GM21576 (cell line): Measurements from ENCODE around the gene ETV7.

Source experiments
- ATAC-seq: cut with Tn5 transposase; IDR thresholded peaks from one replicate; pipeline ENCODE4 v1.9.1; 2021; ENCODE audit warnings: mild to moderate bottlenecking, moderate library complexity; ENCODE audit not compliant: unreplicated experiment

ETV7 gene

DNA sequence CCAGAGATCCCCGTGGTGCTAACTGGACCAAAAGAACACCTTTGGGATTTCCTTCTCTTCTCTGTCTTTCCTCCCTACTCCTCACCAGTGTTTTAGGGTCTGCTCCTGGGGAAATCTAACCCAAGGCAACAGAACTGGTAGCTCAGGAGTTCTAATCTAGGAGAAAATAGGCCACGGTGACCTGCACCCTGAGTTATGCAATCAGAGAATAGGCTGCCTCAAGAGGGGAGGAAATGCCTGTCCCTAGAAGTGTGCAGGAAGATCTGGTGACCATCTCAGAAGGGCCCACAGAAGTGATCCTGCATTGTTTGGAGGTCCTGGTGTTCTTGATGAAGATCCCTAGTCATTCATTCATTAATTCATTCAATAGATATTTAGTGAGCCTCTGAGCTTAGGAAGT lies 3.4 kb downstream of the ETV7 start:
- no peak for ATAC-seq

DNA sequence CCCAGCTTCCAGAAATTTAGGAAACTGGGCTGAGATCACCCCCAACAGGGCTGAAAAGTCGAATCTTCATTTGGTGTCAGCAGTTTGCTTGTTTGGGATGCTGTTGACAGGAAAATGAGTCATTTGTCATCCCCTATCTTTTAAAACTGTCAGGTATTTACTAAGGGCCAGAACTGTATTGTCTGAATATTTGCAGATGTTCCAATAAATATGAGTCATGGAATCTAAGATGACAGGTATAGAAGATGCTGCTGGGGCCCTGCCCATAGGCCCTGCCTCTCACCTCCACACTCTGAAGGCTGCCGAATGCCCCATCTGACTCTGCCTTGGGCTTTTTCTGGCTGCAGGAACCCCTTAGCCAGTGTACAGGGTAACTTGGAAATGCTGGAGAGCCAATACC lies 3.9 kb downstream of the ETV7 start:
- no peak for ATAC-seq

DNA sequence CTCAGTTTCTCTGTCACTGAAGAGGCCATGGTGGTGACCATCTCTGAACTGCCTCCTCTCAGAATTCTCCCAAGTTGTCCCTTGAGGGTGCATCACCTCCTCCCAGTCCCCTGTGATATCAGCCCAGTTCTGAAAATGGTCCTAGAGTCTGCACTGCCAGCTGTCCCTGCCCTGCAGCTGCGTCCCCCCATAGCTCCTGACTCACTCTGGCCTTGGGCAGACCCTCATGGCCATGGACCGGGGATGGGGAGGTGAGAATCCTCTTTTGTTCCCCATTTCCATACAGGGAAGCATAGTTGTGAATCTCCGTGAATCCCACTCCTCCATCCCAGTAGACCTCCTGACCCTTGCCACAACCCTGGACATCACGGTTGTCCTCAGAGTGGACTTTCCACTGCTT lies 4.5 kb downstream of the ETV7 start:
- ATAC-seq = no peak

DNA sequence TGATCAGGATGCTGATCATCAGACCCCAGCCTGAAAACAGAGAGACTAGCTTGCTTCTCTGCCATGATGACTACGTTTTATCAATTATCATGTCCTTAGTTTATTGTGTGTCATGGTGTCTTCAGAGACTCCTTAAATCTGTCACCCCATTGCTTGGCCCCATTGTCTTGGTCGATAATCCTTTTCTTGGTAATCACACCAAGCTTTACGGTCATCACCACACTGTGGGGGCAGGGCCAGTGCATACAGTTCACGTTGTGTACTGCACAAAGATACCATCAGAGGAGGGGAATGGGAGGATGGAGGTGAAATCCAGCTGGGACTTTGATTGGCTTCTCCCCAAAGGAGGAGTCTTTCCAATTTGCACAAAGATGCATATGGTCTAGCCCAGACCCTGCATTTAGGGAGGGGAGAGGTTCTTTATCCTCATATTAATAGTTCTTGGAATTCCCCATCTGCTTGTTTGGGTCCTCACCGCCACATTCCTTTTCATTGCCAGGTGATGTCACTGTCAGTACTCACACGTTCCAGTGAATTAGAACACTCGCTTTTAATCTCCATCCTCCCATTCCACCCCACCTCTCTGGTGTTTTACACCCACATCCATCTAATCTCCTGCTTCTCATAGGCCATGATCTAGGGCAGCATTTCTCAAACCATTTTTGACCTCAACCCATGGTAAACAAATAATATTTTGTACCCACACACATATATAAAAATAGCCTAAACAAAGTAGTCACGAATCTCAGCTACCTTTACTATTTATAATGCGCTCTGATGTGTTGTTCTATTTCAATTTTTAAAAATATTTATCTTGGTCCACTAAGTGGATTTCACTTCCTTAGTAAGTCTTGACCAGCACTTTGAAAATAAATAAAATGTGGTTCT lies 5.7 kb downstream of the ETV7 start:
- no peak for ATAC-seq

DNA sequence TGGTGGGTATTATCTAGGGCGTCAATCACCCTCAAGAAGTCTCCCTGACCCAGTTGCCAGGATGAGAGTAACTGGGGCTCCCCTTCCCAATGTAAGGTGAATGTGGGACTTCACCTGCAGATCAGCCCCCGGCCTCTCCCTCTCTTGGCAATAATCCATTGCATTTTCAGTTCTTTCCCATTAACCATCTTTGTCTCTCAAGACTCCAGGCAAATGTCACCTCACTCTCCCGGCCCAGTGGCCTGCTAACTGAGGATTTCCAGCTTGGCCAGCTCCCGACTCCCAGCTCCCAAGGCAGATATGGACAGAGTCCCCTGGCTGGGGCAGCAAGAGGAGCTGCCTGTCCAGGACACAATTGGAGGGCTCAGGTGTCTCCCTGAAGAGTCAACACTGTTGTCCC lies 7.3 kb downstream of the ETV7 start:
- no peak for ATAC-seq

DNA sequence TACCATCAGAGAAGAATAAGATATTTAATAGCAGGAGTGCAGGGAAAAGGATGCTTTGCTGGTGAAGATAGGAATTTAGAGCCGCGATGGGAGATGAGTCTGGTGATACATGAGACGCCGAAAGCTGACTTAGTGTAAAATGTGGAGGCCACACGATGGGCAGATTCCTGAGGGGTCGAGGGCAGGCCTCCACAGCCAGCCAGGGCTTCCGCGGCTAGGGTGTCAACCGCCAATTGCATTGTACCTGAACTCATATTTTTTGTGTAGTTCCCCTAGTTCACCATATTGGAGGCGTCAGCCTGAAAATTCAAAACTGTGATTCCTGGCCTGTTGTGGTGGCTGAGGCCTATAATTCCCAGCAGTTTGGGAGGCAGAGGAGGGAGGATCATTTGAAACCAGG lies 8.5 kb downstream of the ETV7 start:
- ATAC-seq = no peak

DNA sequence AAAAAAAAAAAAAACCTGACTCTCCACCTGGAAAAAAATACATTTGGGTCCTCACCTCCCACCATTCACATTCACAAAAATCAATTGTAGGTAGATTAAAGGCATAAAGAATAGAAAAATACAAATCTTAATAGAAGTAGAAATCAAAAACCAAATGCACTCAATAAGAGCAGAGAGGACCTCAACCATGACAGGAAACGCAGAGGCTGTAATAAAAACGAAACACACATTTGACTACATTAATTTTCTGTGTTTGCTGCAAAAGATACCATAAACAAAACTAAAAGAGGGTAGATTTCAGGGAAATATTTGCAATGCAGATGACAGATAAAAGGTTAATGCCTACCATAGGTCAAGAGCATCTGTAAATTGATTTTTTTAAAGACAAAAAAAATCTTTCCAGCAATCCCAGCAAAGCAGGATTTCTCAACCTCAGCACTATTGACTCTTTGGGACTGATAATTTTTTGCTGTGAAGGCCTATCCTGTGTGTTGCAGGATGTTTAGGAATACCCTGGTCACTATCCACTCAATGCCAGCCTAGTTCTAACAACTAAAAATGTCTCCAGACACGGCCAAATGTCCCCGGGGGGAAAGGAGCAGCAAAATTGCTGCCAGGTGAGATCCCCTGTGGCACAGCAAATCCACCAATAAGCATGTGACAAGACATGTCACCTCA lies 9.1 kb downstream of the ETV7 start:
- no peak for ATAC-seq

DNA sequence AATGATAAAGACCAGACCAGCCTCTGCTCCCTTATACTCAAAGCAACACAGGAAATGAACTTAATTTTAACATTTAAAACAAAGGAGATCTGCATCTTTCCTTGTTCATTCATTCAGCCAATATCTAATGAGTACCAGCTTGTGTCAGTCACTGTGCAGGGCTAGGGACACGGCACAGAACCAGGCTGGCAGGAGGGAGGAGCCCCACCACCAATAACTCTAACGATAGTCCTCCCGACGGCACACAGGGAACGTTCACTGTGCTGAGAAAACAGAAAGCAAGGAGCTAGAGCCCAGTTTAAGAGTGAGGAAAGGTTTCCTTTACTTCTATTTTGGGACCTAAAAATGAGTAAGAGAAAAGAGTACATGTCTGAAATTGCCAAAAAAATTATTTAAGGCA lies 9.9 kb downstream of the ETV7 start:
- ATAC-seq = no peak

DNA sequence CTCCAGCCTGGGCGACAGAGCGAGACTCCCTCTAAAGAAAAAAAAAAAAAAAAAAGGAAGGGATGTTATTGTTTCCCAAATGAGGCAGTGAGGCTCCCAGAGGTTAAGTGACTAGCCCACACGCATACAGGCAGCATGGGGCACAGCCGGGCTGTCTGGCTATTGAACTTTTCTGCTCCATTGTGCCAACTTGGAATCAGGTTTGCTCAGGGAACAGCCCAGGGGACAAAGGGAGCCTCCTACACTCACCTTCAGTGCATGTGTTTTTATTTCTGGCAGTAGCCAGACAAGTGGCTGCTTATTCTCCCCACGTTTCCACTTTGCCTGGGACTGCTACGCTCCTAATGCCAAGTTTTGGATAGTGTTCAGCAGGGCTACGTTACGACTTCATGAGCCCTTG lies 10.7 kb downstream of the ETV7 start:
- no peak for ATAC-seq

DNA sequence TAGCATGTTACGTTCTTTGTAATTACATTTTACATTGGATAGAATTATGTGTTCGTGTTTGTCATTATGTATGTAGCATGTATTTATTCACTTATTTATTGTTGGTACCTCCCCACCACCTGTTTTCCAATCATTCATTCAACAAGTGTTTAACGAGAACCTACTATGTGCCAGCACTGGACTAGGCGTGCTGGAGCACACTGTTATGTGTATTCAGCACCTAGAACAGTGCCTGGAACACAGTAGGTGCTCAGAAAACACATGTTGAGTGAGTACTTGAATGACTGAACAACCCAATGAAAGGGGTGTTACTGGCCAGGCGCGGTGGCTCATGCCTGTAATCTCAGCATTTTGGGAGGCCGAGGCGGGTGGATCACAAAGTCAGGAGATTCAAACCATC lies 11.3 kb downstream of the ETV7 start:
- no peak for ATAC-seq

DNA sequence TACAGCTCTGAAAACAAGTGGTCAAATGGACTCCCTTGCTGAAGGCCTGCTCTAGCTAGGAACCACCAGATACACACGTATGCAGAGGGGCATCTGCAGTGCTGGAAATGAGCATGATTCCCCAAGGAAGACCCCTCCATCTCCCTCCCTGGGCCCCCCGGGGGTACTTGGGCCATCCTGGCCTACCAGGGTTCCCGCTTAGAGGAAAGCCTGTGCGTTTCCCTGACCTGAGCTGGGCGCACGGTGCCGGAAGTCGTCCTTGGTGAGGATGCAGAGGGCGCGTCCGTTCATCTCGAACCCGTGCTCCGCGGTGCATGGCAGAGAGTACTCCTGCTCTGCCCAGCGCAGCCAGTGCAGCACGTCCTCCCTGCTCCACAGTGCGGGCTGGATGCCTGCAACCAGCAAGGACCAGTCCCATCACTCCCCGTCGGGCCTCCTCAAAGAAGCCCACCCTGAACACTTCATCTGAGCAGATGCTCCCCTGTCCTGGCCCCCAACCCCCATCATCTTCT lies 11.8 kb downstream of the ETV7 start:
- no peak for ATAC-seq

DNA sequence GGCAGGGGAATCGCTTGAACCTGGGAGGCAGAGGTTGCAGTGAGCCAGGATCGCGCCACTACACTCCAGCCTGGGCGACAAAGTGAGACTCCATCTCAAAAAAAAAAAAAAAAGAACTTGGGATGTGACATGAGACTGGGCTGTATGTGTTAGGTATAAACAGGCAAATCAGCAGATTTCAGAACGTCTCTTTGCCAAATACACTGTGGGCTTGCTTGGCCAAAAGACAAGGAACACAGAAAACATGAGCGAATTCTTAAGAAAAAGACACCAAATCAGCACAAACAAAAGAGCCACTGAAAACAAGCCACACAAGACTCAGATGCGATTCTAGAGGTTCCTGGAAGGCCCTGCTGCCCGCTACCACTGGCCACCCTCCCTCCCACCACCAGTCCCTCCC lies 12.5 kb downstream of the ETV7 start:
- ATAC-seq = no peak

DNA sequence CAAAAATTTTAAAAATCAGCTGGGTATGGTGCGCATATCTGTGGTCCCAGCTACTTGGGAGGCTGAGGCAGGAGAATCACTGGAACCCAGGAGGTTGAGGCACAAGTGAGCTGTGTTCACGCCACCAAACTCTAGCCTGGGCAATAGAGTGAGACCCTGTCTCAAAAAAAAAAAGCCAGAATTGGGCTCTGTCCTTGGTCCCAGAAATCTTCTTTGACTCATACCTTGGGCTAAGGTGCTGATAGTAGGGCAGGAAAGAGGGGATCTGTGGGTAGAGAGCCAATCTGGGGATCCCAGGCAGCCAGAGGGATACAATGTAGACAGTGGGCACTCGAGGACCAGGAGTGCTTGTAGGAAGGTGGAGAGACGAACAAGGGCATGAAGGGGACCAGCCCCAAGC lies 13.3 kb downstream of the ETV7 start:
- no peak for ATAC-seq

DNA sequence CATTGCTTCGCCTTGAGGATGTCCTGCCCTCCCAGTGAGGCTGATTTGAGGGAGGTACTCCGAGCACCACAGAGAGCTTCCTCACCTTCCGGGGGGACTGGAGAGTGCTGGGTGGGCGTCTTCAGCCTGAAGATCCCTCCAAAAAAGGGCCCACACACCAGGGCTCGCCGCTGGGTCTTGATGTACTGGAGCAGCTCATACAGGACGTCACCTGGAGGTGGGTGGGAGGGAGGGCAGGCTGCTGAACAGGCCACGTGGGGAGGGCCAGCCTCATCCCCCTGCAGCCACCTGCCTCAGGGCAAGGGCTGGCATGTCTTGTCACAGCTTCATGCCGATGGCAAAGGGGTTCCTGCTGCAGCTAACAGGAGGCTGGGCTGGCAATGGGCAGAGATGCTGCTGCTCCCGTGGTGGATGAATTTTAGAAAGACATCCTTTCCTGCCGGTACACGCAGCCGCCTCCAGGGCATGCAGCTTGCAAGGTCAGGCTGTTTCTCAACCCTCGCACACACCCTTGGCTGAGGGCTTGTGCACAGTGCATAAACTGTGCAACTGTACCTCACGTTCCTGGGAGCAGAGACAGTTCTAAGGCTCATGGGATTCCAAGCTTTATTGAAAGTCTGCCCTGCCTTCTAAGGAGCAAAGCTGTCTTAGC lies 14.0 kb downstream of the ETV7 start:
- ATAC-seq = no peak

DNA sequence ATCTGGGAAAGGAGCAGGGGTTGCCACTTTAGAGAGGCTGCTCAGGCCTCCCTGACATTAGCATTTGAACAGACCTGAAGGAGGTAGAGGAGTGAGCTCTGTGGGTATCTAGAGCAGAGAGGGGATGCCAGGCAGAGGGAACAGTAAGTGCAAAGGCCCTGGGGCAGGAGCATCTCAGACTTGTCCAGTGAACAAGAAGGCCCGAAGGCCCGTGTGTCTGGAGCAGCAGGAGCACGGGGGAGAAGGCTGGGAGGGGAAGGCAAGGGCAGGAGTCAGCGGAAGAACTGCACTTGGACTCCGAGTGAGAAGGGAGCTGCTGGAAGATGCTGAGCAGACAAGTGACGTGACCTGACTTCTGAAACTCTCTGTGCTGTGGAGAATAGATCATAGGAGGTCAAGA lies 15.4 kb downstream of the ETV7 start:
- ATAC-seq = no peak

DNA sequence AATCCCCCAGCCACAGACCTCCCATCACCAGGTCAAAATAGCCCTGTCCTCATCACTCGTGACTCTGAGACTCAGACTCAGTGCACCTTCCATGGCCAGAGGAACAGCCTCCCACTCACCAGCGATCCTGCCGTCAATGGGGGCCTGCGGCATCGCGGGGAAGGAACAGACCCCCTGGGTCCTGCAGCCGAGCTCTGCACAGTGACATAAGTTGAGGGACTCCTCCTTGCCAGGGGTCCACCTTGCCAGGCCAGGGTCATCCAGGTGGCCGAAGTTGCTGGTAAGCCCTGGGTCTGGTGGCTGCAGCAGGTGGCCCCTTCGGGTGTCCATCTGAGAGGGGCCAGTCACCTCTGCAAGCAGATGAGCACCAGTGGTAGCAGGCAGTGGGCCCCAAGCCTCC lies 16.3 kb downstream of the ETV7 start:
- ATAC-seq = no peak

DNA sequence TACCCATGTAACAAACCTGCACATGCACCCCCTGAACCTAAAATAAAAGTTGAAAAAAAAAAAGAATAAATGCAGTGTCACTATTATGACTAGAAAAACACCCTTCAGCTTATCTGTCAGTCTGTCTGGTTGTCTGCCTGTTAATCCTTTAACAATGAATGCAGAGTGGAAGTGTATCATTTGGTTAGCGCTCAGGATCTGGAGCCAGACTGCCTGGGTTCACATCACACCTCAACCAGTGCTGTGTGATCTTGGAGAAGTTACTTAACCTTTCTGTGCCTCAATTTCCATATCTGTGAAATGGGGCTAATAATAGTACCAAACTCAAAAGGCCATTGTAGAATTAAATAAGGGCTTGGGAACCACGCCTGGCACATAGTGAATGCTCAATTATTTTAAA lies 16.8 kb downstream of the ETV7 start:
- no peak for ATAC-seq

DNA sequence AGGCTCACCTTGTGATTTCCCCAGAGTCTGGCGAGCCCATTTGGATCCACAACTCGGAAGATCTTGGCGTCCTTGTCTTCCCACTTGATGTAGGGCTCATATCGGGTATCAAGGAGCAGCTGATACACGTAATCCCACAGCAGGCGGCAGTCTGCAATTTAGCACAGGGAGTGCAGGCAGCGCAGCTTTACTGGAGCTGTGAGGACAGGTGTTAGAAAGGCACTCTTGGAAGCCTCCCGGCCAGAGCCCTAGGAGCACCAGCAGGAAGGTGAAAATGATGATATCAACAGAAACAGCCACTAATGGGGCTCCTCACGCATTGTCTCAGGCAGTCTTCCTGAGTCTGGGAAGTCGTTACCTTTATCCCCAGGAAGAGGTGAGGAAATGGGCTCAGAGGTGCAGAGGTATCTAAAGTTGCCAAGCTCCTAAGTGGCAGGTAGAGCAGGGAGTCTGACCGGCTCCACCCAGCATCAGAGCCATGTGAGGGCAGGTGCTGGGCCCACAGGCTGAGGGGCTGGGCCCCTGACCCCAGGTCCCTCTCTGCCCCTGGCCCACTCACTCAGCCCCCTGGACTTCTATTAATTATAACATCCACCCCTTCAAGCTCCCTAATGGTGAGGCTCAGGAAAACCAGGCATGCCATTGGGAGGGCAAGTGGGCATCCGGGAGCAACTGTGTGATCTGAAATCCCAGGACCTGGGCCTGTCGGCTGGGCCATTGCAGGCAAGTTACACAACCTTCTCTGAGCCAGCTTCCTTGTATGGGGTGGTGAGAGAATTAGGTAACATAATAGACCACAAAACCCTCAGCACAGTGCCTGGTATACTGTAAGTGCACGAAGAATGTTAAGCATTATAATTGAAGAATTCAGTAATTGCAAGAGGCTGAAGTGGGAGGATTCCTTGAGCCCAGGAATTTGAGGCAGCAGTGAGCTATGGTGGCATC lies 18.3 kb downstream of the ETV7 start:
- no peak for ATAC-seq

DNA sequence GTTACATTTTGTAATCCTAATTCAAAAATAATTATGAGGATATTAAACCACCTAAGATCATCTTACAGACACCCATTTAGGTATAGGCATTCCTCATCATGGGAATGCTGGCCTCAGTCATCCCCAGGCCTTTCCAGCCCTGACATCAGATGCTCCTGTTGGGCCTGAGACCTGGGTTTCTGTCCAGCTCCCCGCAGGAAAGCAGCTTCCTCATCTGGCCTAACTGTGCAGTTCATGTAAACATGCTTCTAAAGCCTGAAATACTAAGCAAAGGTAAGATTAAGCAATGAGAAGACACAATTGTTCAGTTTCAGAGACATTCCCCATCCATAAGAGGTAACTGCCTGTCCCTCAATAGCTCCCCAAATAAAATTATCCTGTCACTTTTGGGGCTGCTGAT lies 19.0 kb downstream of the ETV7 start:
- no peak for ATAC-seq

DNA sequence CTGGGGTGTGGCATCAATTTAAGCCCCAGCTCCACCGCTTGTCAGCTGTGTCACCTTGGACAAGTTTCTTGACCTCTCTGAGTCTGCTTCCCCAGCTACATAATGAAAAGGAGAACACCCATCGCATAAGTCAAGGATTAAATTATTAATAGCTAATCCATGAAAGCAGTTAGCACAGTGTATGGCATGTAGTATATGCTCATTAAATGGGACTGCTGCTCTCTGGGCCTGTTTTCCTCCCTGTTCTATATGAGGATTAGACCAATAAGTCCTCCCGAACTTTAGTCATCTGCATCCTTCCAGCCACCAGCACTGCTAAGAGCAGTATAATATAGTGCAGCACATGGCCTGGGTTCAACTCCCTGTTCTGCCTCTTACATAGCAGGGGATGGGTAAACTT lies 19.7 kb downstream of the ETV7 start:
- ATAC-seq = no peak
